IPS DF 19.7 (cell line): ENCODE data around the gene SENP3.

ENCODE experiments used
- DNase-seq: peaks from one replicate; pipeline ENCODE4 v3.0.0-alpha.2; 2013; ENCODE audit warnings: low read depth, low spot score

SENP3 gene

GRCh38 chr17:7561589-7562207 lies at the start of gene SENP3:
Gene SENP3, plus strand, starts transcription at chr17:7561919. Its CDS starts 1,158 bp downstream, at chr17:7563077.
- no peak for DNase-seq

- no peak for DNase-seq
Observed at GRCh38 chr17:7512105-7512504, 49.6 kb upstream of the SENP3 start.

GRCh38 chr17:7512824-7513540 lies 48.7 kb upstream of the SENP3 start:
- DNase-seq: no peak

GRCh38 chr17:7513850-7514419 lies 47.8 kb upstream of the SENP3 start:
- no peak for DNase-seq

- DNase-seq: no peak
Observed at GRCh38 chr17:7515911-7516610, 45.7 kb upstream of the SENP3 start.

- DNase-seq: peak; percentile 50
Observed at GRCh38 chr17:7523033-7523432, 38.7 kb upstream of the SENP3 start.

GRCh38 chr17:7528842-7529241 lies 32.9 kb upstream of the SENP3 start:
- DNase-seq: no peak

- DNase-seq: no peak
Observed at GRCh38 chr17:7530023-7530900, 31.5 kb upstream of the SENP3 start.

- no peak for DNase-seq
Observed at GRCh38 chr17:7538050-7538449, 23.7 kb upstream of the SENP3 start.

GRCh38 chr17:7538891-7539545 lies 22.7 kb upstream of the SENP3 start:
- DNase-seq: no peak

GRCh38 chr17:7541074-7541621 lies 20.6 kb upstream of the SENP3 start:
- DNase-seq: no peak

- DNase-seq: no peak
Observed at GRCh38 chr17:7544911-7545310, 16.8 kb upstream of the SENP3 start.

GRCh38 chr17:7548585-7549400 lies 12.9 kb upstream of the SENP3 start, which contains the start of gene TNFSF12:
Gene TNFSF12, plus strand, starts transcription at chr17:7549058. Its CDS starts 96 bp downstream, at chr17:7549154.
- no peak for DNase-seq

- no peak for DNase-seq
Observed at GRCh38 chr17:7549401-7550055, 12.2 kb upstream of the SENP3 start.

- no peak for DNase-seq
Observed at GRCh38 chr17:7550344-7550743, 11.4 kb upstream of the SENP3 start.

GRCh38 chr17:7551396-7551795 lies 10.3 kb upstream of the SENP3 start:
- no peak for DNase-seq

- no peak for DNase-seq
Observed at GRCh38 chr17:7552621-7553051, 9.1 kb upstream of the SENP3 start.

- DNase-seq: no peak
Observed at GRCh38 chr17:7553356-7553755, 8.4 kb upstream of the SENP3 start.

GRCh38 chr17:7555320-7555948 lies 6.3 kb upstream of the SENP3 start:
- no peak for DNase-seq
